H1 (cell line): ENCODE data around the gene SECTM1. TPM values are rescaled to one million over a fixed set of nuclear protein-coding genes. Genes with fewer than 3 reads are reported as not detected.
"Not testable (repeated sequence)": the region's sequence is repeated elsewhere in the genome, so short reads cannot be mapped to it uniquely, and the experiment has no call there.

ENCODE experiments used
- CTCF ChIA-PET: fragments of 300-600 bp; sonication (Branson Sonifier 250); formaldehyde crosslinking; loops from one replicate; lab custom pipeline; 2021; ENCODE audit not compliant: partially characterized antibody; lab: Charles Lee
- POLR2A ChIA-PET: fragments of 300-600 bp; sonication (Branson Sonifier 250); formaldehyde crosslinking; loops from one replicate; lab custom pipeline; 2021; ENCODE audit warnings: inconsistent platforms; ENCODE audit not compliant: partially characterized antibody; lab: Charles Lee
- DNase-seq, 2 experiments: peaks; one replicate each; pipeline versions ENCODE4 v3.0.0 to v3.0.0-alpha.2; 2010 to 2022; ENCODE audit warnings: low spot score in 2 of 2, low read depth in 1 of 2, mixed read lengths in 1 of 2
- FAIRE-seq: peaks from 2 replicates; lab custom pipeline; 2011; peaks lifted over from hg19 to GRCh38; lab: Jason Lieb, UNC
- H2AFZ ChIP-seq: 2 replicates; pipeline ENCODE4 v1.8.1; 2012; ENCODE audit warnings: low read length, inconsistent platforms
- H2AK5ac ChIP-seq: 2 replicates; pipeline ENCODE4 v1.6.1; 2013; ENCODE audit warnings: low read depth, low read length
- H2BK120ac ChIP-seq: replicated peaks from 2 replicates; pipeline ENCODE3; 2013; ENCODE audit warnings: low read depth, low read length, inconsistent platforms
- H2BK12ac ChIP-seq: 2 replicates; pipeline ENCODE4 v1.6.1; 2013; ENCODE audit warnings: low read depth, low read length
- H2BK15ac ChIP-seq: 2 replicates; pipeline ENCODE4 v1.6.1; 2013; ENCODE audit warnings: low read length
- H2BK20ac ChIP-seq: 2 replicates; pipeline ENCODE4 v1.6.1; 2013; ENCODE audit warnings: low read length
- H2BK5ac ChIP-seq: 2 replicates; pipeline ENCODE4 v1.6.1; 2013; ENCODE audit warnings: low read depth, low read length
- H3K14ac ChIP-seq: 2 replicates; pipeline ENCODE4 v1.6.1; 2013; ENCODE audit warnings: inconsistent platforms; ENCODE audit not compliant: insufficient read length
- H3K18ac ChIP-seq: 2 replicates; pipeline ENCODE4 v1.6.1; 2013; ENCODE audit warnings: low read length; ENCODE audit errors: extremely low read depth
- H3K23ac ChIP-seq: 2 replicates; pipeline ENCODE4 v1.6.1; 2013; ENCODE audit warnings: inconsistent platforms; ENCODE audit not compliant: insufficient read length
- H3K23me2 ChIP-seq: 2 replicates; pipeline ENCODE4 v1.6.1; 2013; ENCODE audit warnings: low read depth, low read length
- H3K27ac ChIP-seq: 2 replicates; pipeline ENCODE4 v1.6.1; 2011; ENCODE audit warnings: low read depth, low read length, inconsistent platforms
- H3K27me3 ChIP-seq, 4 experiments: replicated peaks in 1 of 4; 1 replicate in 1 of 4; 2 replicates in 3 of 4; pipeline versions ENCODE4 v1.6.1 to v1.8.1; 2011 to 2013; ENCODE audit warnings: low read length in 3 of 4, mild to moderate bottlenecking in 3 of 4, inconsistent platforms in 2 of 4, mixed read lengths in 2 of 4, moderate library complexity in 1 of 4; ENCODE audit not compliant: control insufficient read depth in 3 of 4, insufficient read depth in 3 of 4; ENCODE audit errors: extremely low read depth in 1 of 4
- H3K36me3 ChIP-seq, 4 experiments: 2 replicates each; pipeline versions ENCODE4 v1.6.1 to v1.8.1; 2011 to 2013; ENCODE audit warnings: mild to moderate bottlenecking in 4 of 4, low read length in 3 of 4, moderate library complexity in 2 of 4, control low read depth in 1 of 4, inconsistent platforms in 1 of 4; ENCODE audit not compliant: insufficient read depth in 4 of 4, control insufficient read depth in 2 of 4
- H3K4ac ChIP-seq: replicated peaks from 2 replicates; pipeline ENCODE3; 2013; ENCODE audit warnings: low read length, low read depth, mixed read lengths, inconsistent platforms; ENCODE audit not compliant: insufficient read length
- H3K4me1 ChIP-seq, 4 experiments: replicated peaks in 1 of 4; 1 replicate in 1 of 4; 2 replicates in 3 of 4; pipeline versions ENCODE4 v1.6.1 to v1.8.1; 2011 to 2013; ENCODE audit warnings: low read length in 3 of 4, inconsistent platforms in 2 of 4, mixed read lengths in 1 of 4; ENCODE audit not compliant: insufficient read depth in 4 of 4, control insufficient read depth in 3 of 4
- H3K4me2 ChIP-seq, 2 experiments: 2 replicates each; pipeline versions ENCODE4 v1.6.1 to v1.8.1; 2011 to 2013; ENCODE audit warnings: low read depth in 2 of 2, low read length in 2 of 2, control low read depth in 1 of 2, inconsistent platforms in 1 of 2, mild to moderate bottlenecking in 1 of 2; ENCODE audit not compliant: insufficient read depth in 1 of 2
- H3K4me3 ChIP-seq, 4 experiments: fragments of 200-600, 300-600 bp in 1 of 4; sonication (generic), shearing (Covaris generic), sonication (Bioruptor Twin) in 1 of 4; 2 replicates each; pipeline versions ENCODE4 v1.5.1 to v1.8.1; 2011 to 2016; ENCODE audit warnings: low read length in 4 of 4, low read depth in 3 of 4, control low read depth in 2 of 4, inconsistent platforms in 2 of 4, mild to moderate bottlenecking in 2 of 4, mixed read lengths in 1 of 4, moderate library complexity in 1 of 4; ENCODE audit not compliant: insufficient read depth in 2 of 4; ENCODE audit errors: extremely low read depth in 1 of 4
- H3K56ac ChIP-seq: replicated peaks from 2 replicates; pipeline ENCODE3; 2013; ENCODE audit warnings: low read depth, mild to moderate bottlenecking, mixed read lengths, low read length, inconsistent platforms; ENCODE audit not compliant: insufficient read length
- H3K79me1 ChIP-seq: 2 replicates; pipeline ENCODE4 v1.6.1; 2013; ENCODE audit warnings: low read depth, low read length, control low read depth
- H3K79me2 ChIP-seq, 2 experiments: 2 replicates each; pipeline versions ENCODE4 v1.6.1 to v1.8.1; 2012 to 2013; ENCODE audit warnings: low read length in 2 of 2, mild to moderate bottlenecking in 2 of 2, inconsistent platforms in 1 of 2; ENCODE audit not compliant: insufficient read depth in 2 of 2, control insufficient read depth in 1 of 2
- H3K9ac ChIP-seq, 4 experiments: replicated peaks in 1 of 4; 1 replicate in 1 of 4; 2 replicates in 3 of 4; pipeline versions ENCODE4 v1.6.1 to v1.8.1; 2011 to 2013; ENCODE audit warnings: low read depth in 3 of 4, low read length in 3 of 4, control low read depth in 2 of 4, mild to moderate bottlenecking in 2 of 4, moderate library complexity in 2 of 4, inconsistent platforms in 1 of 4; ENCODE audit errors: extremely low read depth in 1 of 4
- H3K9me3 ChIP-seq, 2 experiments: 2 replicates each; pipeline versions ENCODE4 v1.6.1 to v1.8.1; 2012 to 2013; ENCODE audit warnings: mild to moderate bottlenecking in 2 of 2, moderate library complexity in 2 of 2, control low read depth in 1 of 2, inconsistent platforms in 1 of 2, low read depth in 1 of 2, low read length in 1 of 2, mixed read lengths in 1 of 2; ENCODE audit not compliant: insufficient read depth in 2 of 2
- H4K20me1 ChIP-seq, 2 experiments: replicated peaks in 1 of 2; 2 replicates each; pipeline versions ENCODE3 to v1.8.1; 2011 to 2013; ENCODE audit warnings: inconsistent platforms in 2 of 2, low read length in 2 of 2, mild to moderate bottlenecking in 1 of 2; ENCODE audit not compliant: insufficient read depth in 2 of 2, control insufficient read depth in 1 of 2
- H4K5ac ChIP-seq: 2 replicates; pipeline ENCODE4 v1.6.1; 2013; ENCODE audit warnings: low read length, low read depth, mixed read lengths, inconsistent platforms; ENCODE audit not compliant: insufficient read length
- H4K8ac ChIP-seq: 2 replicates; pipeline ENCODE4 v1.8.0; 2013; ENCODE audit warnings: mild to moderate bottlenecking, moderate library complexity, low read length, inconsistent platforms; ENCODE audit not compliant: insufficient read depth; ENCODE audit errors: extremely low read depth
- H4K91ac ChIP-seq: replicated peaks from 2 replicates; pipeline ENCODE3; 2013; ENCODE audit warnings: low read length, mixed read lengths, inconsistent platforms; ENCODE audit not compliant: insufficient read length
- HDAC2 ChIP-seq, 2 experiments: fragments of 300-600 bp in 1 of 2; sonication (generic) in 1 of 2; IDR thresholded peaks; 2 replicates each; pipeline ENCODE4 v1.6.1; 2011 to 2012; ENCODE audit warnings: low read depth in 2 of 2, low read length in 2 of 2, mild to moderate bottlenecking in 2 of 2, moderate library complexity in 2 of 2, borderline replicate concordance in 1 of 2, inconsistent platforms in 1 of 2
- WGBS, 2 experiments: shearing (Covaris generic) in 1 of 2; methylation state at CpG; one replicate each; pipeline versions ENCODE4 v1.1.6 to v1.1.7; 2013 to 2015; ENCODE audit warnings: low lambda C conversion rate in 2 of 2, mixed read lengths in 2 of 2, inconsistent platforms in 1 of 2, low coverage in 1 of 2, missing lambda C conversion rate in 1 of 2; ENCODE audit not compliant: insufficient replicate concordance in 2 of 2, insufficient coverage in 1 of 2, insufficient read length in 1 of 2; ENCODE audit errors: extremely low coverage in 1 of 2, missing lambda C conversion rate in 1 of 2; 5-methylcytosine and 5-hydroxymethylcytosine counted together
- polyA plus RNA-seq, 7 experiments: library from polyadenylated mRNA; depleted of rRNA in 3 of 7; stranded (reverse) in 5 of 7; unstranded in 2 of 7; fragments of >200 nt in 5 of 7; fragments of 200-250 nt in 2 of 7; gene quantifications; 1 replicate in 5 of 7; 2 replicates in 1 of 7; 4 replicates in 1 of 7; pipeline versions ENCODE4 v1.2.1 to v1.2.3, GENCODE V29; 2011 to 2013; ENCODE audit warnings: missing spikeins in 2 of 7, mixed read lengths in 2 of 7
- total RNA-seq: library from RNA; stranded (reverse); fragmentation: NEBNext Ultra II Directional; extraction: Animal tissue kit (Norgen Biotek cat#: 25700); gene quantifications from 2 replicates; pipeline ENCODE4 v1.2.1, GENCODE V29; 2021

The SECTM1 gene
- total and polyA plus RNA-seq, 2 of the 8 experiments (the other 6 are each of a cell fraction or from before 2014, with no cell fraction given) = 0.20 to 0.65 TPM

DNA sequence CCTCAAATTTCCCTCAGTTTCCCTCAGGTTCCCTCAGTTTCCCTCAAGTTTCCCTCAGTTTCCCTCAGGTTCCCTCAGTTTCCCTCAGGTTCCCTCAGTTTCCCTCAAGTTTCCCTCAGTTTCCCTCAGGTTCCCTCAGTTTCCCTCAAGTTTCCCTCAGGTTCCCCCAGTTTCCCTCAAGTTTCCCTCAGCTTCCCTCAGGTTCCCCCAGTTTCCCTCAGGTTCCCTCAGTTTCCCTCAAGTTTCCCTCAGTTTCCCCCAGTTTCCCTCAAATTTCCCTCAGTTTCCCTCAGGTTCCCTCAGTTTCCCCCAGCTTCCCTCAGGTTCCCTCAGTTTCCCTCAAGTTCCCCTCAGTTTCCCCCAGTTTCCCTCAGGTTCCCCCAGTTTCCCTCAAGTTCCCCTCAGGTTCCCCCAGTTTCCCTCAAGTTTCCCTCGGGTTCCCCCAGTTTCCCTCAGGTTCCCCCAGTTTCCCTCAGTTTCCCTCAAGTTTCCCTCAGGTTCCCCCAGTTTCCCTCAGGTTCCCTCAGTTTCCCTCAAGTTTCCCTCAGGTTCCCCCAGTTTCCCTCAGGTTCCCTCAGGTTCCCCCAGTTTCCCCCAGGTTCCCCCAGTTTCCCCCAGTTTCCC lies 26.0 kb upstream of the SECTM1 start:
- not testable (repeated sequence) for H2BK15ac ChIP-seq, H3K36me3 ChIP-seq
- peak in 1 of 2 experiments; percentile 57; a peak in 1 of 4 replicates for TF ChIP-seq HDAC2 (IDR thresholded peaks at IDR 0.05; ENCODE audit: borderline replicate concordance in 1 of 2, low read depth in 2 of 2, low read length in 2 of 2)
- TF ChIP-seq, all 59 proteins: peak for 1; not testable (repeated sequence) for 58
- H4K8ac ChIP-seq, H3K14ac ChIP-seq, H2BK5ac ChIP-seq, H3K23ac ChIP-seq, H3K27me3 ChIP-seq, H3K4me3 ChIP-seq, H3K79me1 ChIP-seq, H2AFZ ChIP-seq, H3K9ac ChIP-seq, H4K5ac ChIP-seq, H3K18ac ChIP-seq, H3K27ac ChIP-seq, H3K4me2 ChIP-seq, H3K23me2 ChIP-seq, H2BK20ac ChIP-seq, H3K79me2 ChIP-seq, H3K56ac ChIP-seq, H2BK12ac ChIP-seq, H3K9me3 ChIP-seq, H4K20me1 ChIP-seq, H3K4ac ChIP-seq, CTCF ChIA-PET, DNase-seq, H4K91ac ChIP-seq, H2BK120ac ChIP-seq: not testable (repeated sequence)
- H3K4me1 ChIP-seq = peaks cover 0 to 11% (median 5%) of the 10 kb centered on the region in 4 experiments; a peak in 6 of 7 replicates
- peak overlapping the region; percentile 53; the same call in 1 of the 2 replicates for H2AK5ac ChIP-seq
- WGBS, 2 experiments = 78% methylated on average over 1 of the region's 1 CpG; no CpG with 5 or more reads in 1 of the 2 experiments
- FAIRE-seq = peak; percentile 13
- POLR2A ChIA-PET = interaction anchor here (0.7 kb wide), 1 partner anchor 41 kb away, joined by 3 read pairs; no protein-coding TSS in a partner anchor
